Body of pancreas (tissue), 4 donors: ENCODE measurements around the gene DVL2. TPM values are rescaled to one million over a fixed set of nuclear protein-coding genes. Genes with fewer than 3 reads are reported as not detected.
"Not testable (repeated sequence)": the region's sequence is repeated elsewhere in the genome, so short reads cannot be mapped to it uniquely, and the experiment has no call there.

ENCODE experiments used
- ATAC-seq: fragments of 150-250 bp; one replicate; pipeline ENCODE4 v1.9.1; 2016
- DNase-seq, 4 donors: peaks; one replicate each; pipeline ENCODE4 v3.0.0-alpha.2; 2019
- H3K27ac ChIP-seq, 4 donors: fragments of 200-600 bp; sonication (generic); 1 replicate in 3 of 4; 2 replicates in 1 of 4; pipeline versions ENCODE4 v1.5.1 to v1.6.1; 2016 to 2019; ENCODE audit warnings: mild to moderate bottlenecking in 1 of 4, mixed read lengths in 1 of 4, moderate library complexity in 1 of 4
- H3K27me3 ChIP-seq, 2 donors: fragments of 200-600 bp; sonication (generic); one replicate each; pipeline ENCODE4 v1.6.0; 2016; ENCODE audit warnings: mild to moderate bottlenecking in 1 of 2
- H3K36me3 ChIP-seq, 2 donors: fragments of 200-600 bp; sonication (generic); replicated peaks in 1 of 2; 2 replicates each; pipeline ENCODE4 v1.5.1; 2016; ENCODE audit warnings: low read depth in 2 of 2; ENCODE audit not compliant: insufficient read depth in 1 of 2
- H3K4me1 ChIP-seq: fragments of 200-600 bp; sonication (generic); one replicate; pipeline ENCODE4 v1.6.0; 2016
- H3K4me3 ChIP-seq, 2 donors: fragments of 200-600 bp; sonication (generic); 1 replicate in 1 of 2; 2 replicates in 1 of 2; pipeline ENCODE4 v1.5.1; 2016 to 2019
- H3K9me3 ChIP-seq, 3 donors: fragments of 200-600 bp; sonication (generic); 1 replicate in 2 of 3; 2 replicates in 1 of 3; pipeline ENCODE4 v1.5.1; 2016
- POLR2A ChIP-seq, 3 donors: fragments of 450-650 bp; IDR thresholded peaks; one replicate each; pipeline ENCODE4 v1.6.1; 2016; ENCODE audit warnings: antibody characterized with exemption in 3 of 3, mild to moderate bottlenecking in 2 of 3
- WGBS, 2 donors: methylation state at CpG; one replicate each; pipeline ENCODE4 v1.1.5; 2017; 5-methylcytosine and 5-hydroxymethylcytosine counted together
- intact Hi-C: fragments of 100-400 bp; cut with DNase I; formaldehyde crosslinking; loops from one replicate; pipeline ENCODE4 v1.15.1; 2023
- total RNA-seq, 2 donors: library from RNA; depleted of rRNA; stranded (reverse); fragments of >200 nt; gene quantifications; one replicate each; pipeline ENCODE4 v1.1.0, GENCODE V29; 2016
- TF ChIP-seq, protein P1 (sequence below), 7 experiments: fragments of 450-650 bp in 4 of 7; fragments of 200-600 bp in 3 of 7; sonication (generic) in 3 of 7; IDR thresholded peaks; one replicate each; pipeline ENCODE4 v1.5.1; 2016 to 2019; ENCODE audit warnings: antibody characterized with exemption in 7 of 7

DVL2 gene
- total RNA-seq, 2 donors from 2014 or later, result 19.5 to 41.5 TPM

DNA sequence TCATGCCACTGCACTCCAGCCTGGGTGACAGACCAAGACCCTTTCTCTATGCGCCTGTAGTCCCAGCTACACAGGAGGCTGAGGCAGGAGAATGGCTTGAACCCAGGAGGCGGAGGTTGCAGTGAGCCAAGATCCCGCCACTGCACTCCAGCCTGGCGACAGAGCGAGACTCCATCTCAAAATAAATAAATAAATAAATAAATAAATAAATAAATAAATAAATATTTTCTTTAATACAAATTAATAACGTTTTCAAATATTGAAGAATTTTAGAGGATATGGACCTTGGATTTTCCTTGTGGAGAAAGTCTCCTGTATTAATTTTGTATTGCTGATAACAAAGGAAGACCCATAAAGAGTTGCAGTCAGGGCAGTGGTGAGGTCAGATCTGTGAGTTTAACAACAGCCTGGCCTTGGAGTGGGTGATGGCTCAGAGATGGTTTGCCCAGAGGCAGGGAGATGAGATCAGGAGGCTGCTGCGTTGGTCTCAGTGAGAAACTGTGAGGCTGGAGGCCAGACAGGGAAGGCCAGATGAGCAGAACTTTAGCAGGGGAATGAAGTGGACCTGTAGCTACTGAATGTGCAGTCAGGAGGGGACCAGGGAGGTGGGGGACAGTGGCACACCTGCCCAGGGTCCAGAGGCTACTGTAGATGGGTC is 50.8 kb downstream of the DVL2 start:
- 73 to 79% methylated on average over 7 of the region's 7 CpGs for WGBS, 2 donors

DNA sequence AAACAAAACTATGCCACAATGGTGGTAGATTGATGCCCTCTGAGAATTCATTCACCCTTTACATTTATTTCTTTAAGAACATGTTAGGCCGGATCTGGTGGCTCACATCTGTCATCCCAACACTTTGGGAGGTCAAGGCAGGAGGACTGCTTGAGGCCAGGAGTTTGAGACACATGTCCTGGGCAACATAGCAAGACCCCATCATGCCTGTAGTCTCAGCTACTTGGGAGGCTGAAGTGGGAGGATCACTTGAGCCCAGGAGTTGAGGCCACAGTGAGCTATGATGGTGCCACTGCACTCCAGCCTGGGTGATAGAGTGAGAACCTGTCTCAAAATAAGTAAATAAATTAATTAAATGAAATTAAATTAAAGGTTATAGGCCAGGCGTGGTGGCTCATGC is 52.2 kb downstream of the DVL2 start:
- peaks cover 20% of the 10 kb centered on the region for H3K4me1 ChIP-seq
- H3K27ac ChIP-seq, H3K36me3 ChIP-seq, H3K4me3 ChIP-seq, intact Hi-C loops, ATAC-seq, H3K27me3 ChIP-seq, DNase-seq, H3K9me3 ChIP-seq: not testable (repeated sequence)
- 91% methylated on average over 2 of the region's 2 CpGs for WGBS, 2 donors

More for the DNA sequence above, 50.8 kb downstream of the DVL2 start:
- H3K9me3 ChIP-seq, result no peaks in the 10 kb centered on the region
- intact Hi-C loops, result no loop called here
- peaks cover 7% of the 10 kb centered on the region for H3K4me1 ChIP-seq
- no peak for DNase-seq
- peak overlapping the region in 2 of 4 donors; percentile 5 to 36 for H3K27ac ChIP-seq
- ATAC-seq, result peak; percentile 17
- H3K36me3 ChIP-seq, result no peaks in the 10 kb centered on the region
- no peaks in the 10 kb centered on the region for H3K27me3 ChIP-seq
- H3K4me3 ChIP-seq, result no peak overlapping the region
- TF ChIP-seq, protein P1, sequence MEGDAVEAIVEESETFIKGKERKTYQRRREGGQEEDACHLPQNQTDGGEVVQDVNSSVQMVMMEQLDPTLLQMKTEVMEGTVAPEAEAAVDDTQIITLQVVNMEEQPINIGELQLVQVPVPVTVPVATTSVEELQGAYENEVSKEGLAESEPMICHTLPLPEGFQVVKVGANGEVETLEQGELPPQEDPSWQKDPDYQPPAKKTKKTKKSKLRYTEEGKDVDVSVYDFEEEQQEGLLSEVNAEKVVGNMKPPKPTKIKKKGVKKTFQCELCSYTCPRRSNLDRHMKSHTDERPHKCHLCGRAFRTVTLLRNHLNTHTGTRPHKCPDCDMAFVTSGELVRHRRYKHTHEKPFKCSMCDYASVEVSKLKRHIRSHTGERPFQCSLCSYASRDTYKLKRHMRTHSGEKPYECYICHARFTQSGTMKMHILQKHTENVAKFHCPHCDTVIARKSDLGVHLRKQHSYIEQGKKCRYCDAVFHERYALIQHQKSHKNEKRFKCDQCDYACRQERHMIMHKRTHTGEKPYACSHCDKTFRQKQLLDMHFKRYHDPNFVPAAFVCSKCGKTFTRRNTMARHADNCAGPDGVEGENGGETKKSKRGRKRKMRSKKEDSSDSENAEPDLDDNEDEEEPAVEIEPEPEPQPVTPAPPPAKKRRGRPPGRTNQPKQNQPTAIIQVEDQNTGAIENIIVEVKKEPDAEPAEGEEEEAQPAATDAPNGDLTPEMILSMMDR (IDR thresholded peaks at IDR 0.05), result no peak
- no peak for TF ChIP-seq POLR2A (IDR thresholded peaks at IDR 0.05)

DNA sequence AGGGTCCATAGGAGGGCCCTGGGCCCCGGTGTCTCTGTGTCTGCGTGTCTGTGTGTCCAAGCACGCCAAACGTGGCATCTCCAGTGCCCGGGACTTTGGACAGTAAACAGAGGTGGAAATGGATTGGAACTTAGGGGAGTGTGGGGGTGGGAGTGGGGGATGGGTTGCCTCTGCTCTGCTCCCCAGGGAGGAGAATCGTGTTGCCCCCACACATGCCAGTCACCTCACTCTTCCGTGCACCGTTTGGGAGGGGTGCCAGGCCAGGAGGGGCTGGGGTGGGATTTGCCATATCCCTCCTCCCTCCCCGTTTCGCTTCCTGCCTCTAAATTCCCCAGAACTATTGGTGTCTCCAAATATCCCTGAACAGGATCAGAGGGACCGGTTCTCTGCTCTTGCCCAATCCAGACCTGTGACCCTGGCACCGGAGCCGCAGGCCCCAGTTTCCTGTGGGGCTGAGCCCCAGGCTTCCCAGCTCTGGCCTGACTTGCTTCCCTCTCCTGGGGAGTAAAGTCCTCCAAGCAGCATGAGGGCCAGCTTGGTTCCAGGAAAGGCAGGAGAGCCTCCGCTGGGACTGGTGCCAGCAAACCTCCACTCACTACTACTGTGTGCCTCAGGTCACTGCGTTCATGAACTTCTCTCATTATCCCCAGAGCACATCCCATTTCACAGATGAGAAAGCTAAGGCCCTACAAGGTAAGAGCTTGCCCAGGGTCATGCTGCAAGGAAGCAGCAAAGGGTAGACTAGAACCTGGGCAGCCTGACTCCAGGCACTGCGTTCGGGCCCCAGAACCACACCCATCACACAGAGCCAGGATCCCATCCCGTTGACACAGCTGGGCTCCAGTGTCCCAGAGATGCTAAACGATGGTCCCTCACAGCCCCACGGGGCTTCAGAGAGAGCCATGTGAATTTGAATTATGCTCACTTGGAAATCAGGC is 54.7 kb downstream of the DVL2 start, which contains the start of gene ASGR1:
TSS of gene ASGR1 (minus strand) at position 54 of the 938 bp plus-strand sequence. CDS start 807 bp downstream, outside the sequence.
- Histone ChIP-seq H3K27me3 (peaks cover 0 to 6% of the 10 kb centered on the region in 2 donors), H3K4me1 (peaks cover 22% of the 10 kb centered on the region), H3K36me3 (no peaks in the 10 kb centered on the region), H3K4me3 (no peak within 1 kb of the TSS), H3K9me3 (no peaks in the 10 kb centered on the region), H3K27ac (no peak within 1 kb of the TSS)
- ATAC-seq, result no peak
- intact Hi-C loops, result no loop called here
- WGBS, 2 donors, result 41 to 46% methylated on average over 15 to 20 of the region's 20 CpGs
- TF ChIP-seq, protein P1 (IDR thresholded peaks at IDR 0.05), result no peak
- no peak for TF ChIP-seq POLR2A (IDR thresholded peaks at IDR 0.05)
- no peak for DNase-seq

DNA sequence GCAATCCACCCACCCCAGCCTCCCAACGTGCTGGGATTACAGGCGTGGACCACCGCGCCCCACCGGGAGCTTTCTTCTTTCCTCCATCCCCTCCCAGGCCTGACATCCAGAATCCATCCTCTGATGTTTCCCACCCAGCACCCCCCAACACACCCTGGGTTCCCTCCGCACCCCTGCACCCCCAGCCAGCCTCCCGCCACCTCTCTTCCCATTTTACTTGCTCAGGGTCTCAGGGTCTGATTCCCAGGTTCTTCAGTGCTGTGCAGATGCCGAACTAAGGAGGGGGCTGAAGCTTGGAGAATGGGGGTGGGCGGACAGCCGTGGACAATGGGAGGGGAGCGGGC is 55.4 kb downstream of the DVL2 start:
- WGBS, 2 donors, result 71% methylated on average over 11 of the region's 11 CpGs
- ATAC-seq, result no peak
- no peaks in the 10 kb centered on the region for H3K9me3 ChIP-seq
- H3K36me3 ChIP-seq, result no peaks in the 10 kb centered on the region
- H3K27me3 ChIP-seq, result peaks cover 0 to 9% of the 10 kb centered on the region in 2 donors
- no peak for DNase-seq
- TF ChIP-seq, protein P1 (IDR thresholded peaks at IDR 0.05), result no peak
- no peak for TF ChIP-seq POLR2A (IDR thresholded peaks at IDR 0.05)
- H3K4me3 ChIP-seq, result no peak overlapping the region
- intact Hi-C loops, result no loop called here
- H3K4me1 ChIP-seq, result peaks cover 22% of the 10 kb centered on the region
- no peak overlapping the region for H3K27ac ChIP-seq

DNA sequence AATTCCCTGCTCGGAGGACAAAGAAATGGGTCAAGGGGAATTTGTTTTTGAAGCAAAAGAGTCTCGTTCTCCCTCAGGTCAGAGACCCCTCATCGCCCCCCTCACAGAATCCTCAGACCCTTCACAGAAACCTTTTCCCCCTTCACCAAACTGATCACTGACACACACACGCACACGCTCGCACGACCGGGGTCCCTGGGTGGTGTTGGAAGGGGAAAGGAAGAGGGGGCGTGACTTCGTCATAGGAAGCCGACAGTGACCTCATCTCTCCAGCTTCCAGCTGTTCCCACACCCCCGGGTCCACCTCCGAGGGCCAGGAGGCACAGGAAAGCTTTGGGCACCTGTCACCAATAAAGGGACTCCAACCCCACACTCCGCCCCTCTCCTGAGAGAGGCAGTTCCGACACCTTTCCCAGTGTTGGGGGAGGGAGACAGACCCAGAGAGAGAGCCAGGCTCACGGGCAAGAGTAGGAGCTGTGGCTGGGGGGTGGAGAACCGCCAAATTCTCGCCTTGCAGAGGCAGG is 56.3 kb downstream of the DVL2 start:
- no peaks in the 10 kb centered on the region for H3K9me3 ChIP-seq
- TF ChIP-seq, protein P1 (IDR thresholded peaks at IDR 0.05), result no peak
- TF ChIP-seq POLR2A (IDR thresholded peaks at IDR 0.05), result no peak
- no peaks in the 10 kb centered on the region for H3K36me3 ChIP-seq
- peaks cover 0 to 15% of the 10 kb centered on the region in 2 donors for H3K27me3 ChIP-seq
- no peak overlapping the region for H3K4me3 ChIP-seq
- peaks cover 22% of the 10 kb centered on the region for H3K4me1 ChIP-seq
- DNase-seq (peak in 2 of 4 donors; percentile 13 to 27), ATAC-seq (peak; percentile 8)
- intact Hi-C loops, result no loop called here
- no peak overlapping the region for H3K27ac ChIP-seq
- 6 to 7% methylated on average over 14 to 18 of the region's 18 CpGs for WGBS, 2 donors
